ENCODE measurements around the gene DLG5. TPM values are rescaled to one million over a fixed set of nuclear protein-coding genes. Genes with fewer than 3 reads are reported as not detected.
A peak's percentile ranks its signal among the peaks of the same experiment; 100 is the strongest.

Gene DLG5
- total RNA-seq, 4 donors from 2014 or later = 40.6 to 134 (median 61.5) TPM

- H3K36me3 ChIP-seq = peaks cover 0 to 42% (median 0%) of the 10 kb centered on the region in 3 donors
- TF ChIP-seq POLR2A (IDR thresholded peaks at IDR 0.05) = no peak
Observed at GRCh38 chr10:77784856-77785255, 141.7 kb downstream of the DLG5 start.

DNA sequence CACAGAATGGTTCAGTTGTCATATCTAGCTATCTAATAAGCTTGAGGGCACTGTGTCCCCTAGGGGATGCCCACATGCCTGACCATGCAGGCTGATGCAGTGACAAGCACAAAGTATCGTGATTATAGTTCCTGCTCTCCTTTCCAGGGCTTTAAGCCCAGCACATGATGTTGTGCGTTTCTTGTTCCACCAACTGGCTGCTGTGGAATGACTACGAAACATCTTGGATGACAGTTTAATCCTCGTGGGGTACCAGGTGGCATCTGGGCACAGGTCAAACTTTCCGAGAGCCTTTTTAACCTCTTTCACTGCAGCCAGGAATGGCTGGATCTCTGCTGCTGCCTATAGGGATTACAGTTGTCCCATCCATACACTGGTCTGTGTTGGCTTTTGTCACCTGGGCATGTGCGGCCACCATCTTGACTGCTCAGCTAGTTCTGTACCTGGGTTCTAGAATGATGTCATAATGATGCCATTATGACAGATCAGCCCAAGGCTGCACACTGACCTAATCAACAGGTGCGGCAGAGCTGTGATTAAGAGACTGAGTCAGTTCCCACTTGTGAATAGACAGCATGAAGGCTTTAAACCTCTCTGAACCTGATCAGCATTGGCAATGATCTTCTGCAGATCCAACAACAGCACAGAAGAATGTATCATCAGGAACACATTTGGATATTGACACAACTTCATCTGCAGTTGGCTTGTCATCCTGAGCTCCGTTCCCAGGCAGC, 144.1 kb downstream of the DLG5 start:
- peak in 1 of 3 donors; percentile 21 for DNase-seq
- H3K9me3 ChIP-seq = no peaks in the 10 kb centered on the region
- H3K4me1 ChIP-seq = no peaks in the 10 kb centered on the region
- TF ChIP-seq, protein P1, sequence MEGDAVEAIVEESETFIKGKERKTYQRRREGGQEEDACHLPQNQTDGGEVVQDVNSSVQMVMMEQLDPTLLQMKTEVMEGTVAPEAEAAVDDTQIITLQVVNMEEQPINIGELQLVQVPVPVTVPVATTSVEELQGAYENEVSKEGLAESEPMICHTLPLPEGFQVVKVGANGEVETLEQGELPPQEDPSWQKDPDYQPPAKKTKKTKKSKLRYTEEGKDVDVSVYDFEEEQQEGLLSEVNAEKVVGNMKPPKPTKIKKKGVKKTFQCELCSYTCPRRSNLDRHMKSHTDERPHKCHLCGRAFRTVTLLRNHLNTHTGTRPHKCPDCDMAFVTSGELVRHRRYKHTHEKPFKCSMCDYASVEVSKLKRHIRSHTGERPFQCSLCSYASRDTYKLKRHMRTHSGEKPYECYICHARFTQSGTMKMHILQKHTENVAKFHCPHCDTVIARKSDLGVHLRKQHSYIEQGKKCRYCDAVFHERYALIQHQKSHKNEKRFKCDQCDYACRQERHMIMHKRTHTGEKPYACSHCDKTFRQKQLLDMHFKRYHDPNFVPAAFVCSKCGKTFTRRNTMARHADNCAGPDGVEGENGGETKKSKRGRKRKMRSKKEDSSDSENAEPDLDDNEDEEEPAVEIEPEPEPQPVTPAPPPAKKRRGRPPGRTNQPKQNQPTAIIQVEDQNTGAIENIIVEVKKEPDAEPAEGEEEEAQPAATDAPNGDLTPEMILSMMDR (IDR thresholded peaks at IDR 0.05) = no peak
- no peak for TF ChIP-seq POLR2A (IDR thresholded peaks at IDR 0.05)
- H3K4me3 ChIP-seq = no peak overlapping the region
- no peak overlapping the region for H3K27ac ChIP-seq
- peaks cover 0 to 47% (median 0%) of the 10 kb centered on the region in 3 donors for H3K36me3 ChIP-seq
- no peaks in the 10 kb centered on the region for H3K27me3 ChIP-seq

More at GRCh38 chr10:77784856-77785255, 141.7 kb downstream of the DLG5 start:
- Histone ChIP-seq H3K27me3 (no peaks in the 10 kb centered on the region), H3K4me3 (no peak overlapping the region), H3K27ac (no peak overlapping the region), H3K9me3 (no peaks in the 10 kb centered on the region), H3K4me1 (no peaks in the 10 kb centered on the region)
- no peak for DNase-seq

DNA sequence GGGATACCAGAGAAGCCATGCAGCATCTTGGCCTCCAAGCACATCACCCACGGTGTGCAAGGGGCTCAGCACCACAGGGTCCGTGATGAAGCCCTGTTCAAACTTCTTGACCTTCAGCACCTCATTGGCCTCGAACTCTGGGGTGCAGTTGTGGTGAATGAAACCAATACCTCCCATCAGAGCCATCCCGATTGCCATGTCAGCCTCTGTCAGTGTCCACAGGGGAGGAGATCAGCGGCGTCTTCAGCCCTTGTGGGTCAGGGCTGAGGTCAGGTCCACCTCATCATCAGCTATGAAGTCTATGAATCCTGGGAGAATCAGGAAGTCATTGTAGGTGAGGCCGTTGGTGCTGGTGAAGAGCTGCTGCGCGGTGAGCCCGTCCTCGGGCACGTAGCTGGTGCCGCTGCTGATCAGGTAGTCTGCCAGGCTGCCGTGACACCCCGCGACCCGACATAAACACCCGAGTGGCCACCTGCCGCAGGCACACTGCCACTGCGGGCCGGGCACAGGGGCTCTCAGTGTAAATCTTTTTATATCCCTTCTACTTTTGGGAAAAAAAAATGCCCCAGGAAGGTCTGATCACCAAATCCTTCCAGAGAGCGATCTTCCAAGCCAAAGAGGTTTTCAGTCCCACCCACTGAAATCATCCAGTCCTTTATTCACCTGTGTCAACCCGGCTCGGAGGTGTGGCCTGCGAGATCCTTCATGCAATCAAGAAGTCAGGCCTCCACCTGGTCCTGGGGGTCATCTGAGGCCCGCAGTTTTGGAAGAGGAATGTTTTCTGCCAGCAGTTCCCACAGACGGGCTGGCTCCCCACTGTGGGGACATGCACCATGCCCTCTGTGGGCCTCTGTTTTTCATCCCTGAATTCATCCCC, 144.9 kb downstream of the DLG5 start:
- Histone ChIP-seq H3K27me3 (no peaks in the 10 kb centered on the region), H3K4me3 (no peak overlapping the region), H3K27ac (no peak overlapping the region), H3K9me3 (peaks cover 0 to 3% (median 0%) of the 10 kb centered on the region in 4 donors), H3K36me3 (peaks cover 0 to 42% (median 0%) of the 10 kb centered on the region in 3 donors), H3K4me1 (no peaks in the 10 kb centered on the region)
- no peak for TF ChIP-seq POLR2A (IDR thresholded peaks at IDR 0.05)
- TF ChIP-seq, protein P1 (IDR thresholded peaks at IDR 0.05) = no peak
- DNase-seq = peak in 1 of 3 donors; percentile 40

DNA sequence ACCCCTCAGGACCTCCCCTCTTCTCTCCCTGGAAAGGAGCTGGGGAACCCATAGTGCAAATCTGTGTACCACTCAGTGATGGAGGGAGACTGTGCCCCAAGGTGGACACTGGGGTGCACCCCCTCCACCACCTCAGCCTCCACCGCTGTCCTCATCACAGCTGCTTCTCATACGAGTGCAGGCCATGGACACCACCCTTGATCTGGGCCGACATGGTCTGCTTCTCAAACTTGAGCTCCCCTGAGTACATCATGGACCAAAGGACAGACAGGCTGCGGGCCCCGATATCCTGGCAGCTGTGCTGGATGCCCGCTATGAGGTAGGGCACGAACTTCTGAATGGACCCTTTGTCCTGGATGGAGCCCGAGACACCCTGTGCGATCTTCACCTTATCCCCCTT, 146.4 kb downstream of the DLG5 start:
- TF ChIP-seq, protein P1 (IDR thresholded peaks at IDR 0.05) = no peak
- TF ChIP-seq POLR2A (IDR thresholded peaks at IDR 0.05) = no peak
- peaks cover 0 to 3% (median 0%) of the 10 kb centered on the region in 4 donors for H3K9me3 ChIP-seq
- peak in 1 of 3 donors; percentile 39 for DNase-seq

DNA sequence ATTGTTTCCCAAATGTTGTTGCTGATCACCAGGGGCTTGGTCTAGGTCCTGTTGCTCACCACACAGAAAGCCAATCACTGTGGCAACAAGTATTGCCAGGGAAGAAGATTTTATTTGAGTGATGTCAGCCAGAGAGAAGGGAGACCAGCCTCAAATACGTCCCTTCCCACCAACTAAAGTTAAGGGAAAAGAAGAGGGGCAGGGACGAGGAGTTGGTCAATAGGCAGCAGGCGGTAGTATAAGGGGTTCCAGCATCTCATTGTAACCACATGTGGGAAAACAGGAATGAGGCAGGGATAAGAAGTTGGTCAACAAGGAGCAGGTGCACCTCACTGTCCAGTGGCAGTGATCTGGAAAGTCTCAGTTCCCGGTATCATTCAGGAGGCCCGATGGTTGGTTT, 150.1 kb downstream of the DLG5 start:
- peaks cover 0 to 19% (median 0%) of the 10 kb centered on the region in 3 donors for H3K36me3 ChIP-seq
- H3K27ac ChIP-seq = no peak overlapping the region
- H3K9me3 ChIP-seq = peaks cover 0 to 3% (median 0%) of the 10 kb centered on the region in 4 donors
- H3K4me3 ChIP-seq = no peak overlapping the region
- no peaks in the 10 kb centered on the region for H3K4me1 ChIP-seq
- TF ChIP-seq, protein P1 (IDR thresholded peaks at IDR 0.05) = no peak
- no peak for TF ChIP-seq POLR2A (IDR thresholded peaks at IDR 0.05)
- H3K27me3 ChIP-seq = no peaks in the 10 kb centered on the region
- peak in 1 of 3 donors; percentile 9 for DNase-seq

More for the DNA sequence above, 146.4 kb downstream of the DLG5 start:
- H3K4me1 ChIP-seq = no peaks in the 10 kb centered on the region
- no peaks in the 10 kb centered on the region for H3K27me3 ChIP-seq
- H3K27ac ChIP-seq = no peak overlapping the region
- peaks cover 0 to 39% (median 0%) of the 10 kb centered on the region in 3 donors for H3K36me3 ChIP-seq
- H3K4me3 ChIP-seq = no peak overlapping the region

Measured in Peyer's patch (tissue), 4 donors.